SH-SY5Y (cell line): ENCODE results near the gene HDAC6.

Experiments
- GATA2 ChIP-seq: IDR thresholded peaks from 2 replicates; pipeline ENCODE4 v1.6.1; 2011; ENCODE audit warnings: mild to moderate bottlenecking, low read depth, low read length
- GATA3 ChIP-seq: IDR thresholded peaks from 2 replicates; pipeline ENCODE4 v1.6.1; 2011; ENCODE audit warnings: low read depth, mild to moderate bottlenecking, low read length, moderate library complexity

The HDAC6 gene

GRCh38 chrX:48785186-48785539 is 16.7 kb upstream of the HDAC6 start:
- no peak for TF ChIP-seq GATA3
- TF ChIP-seq GATA2: no peak

- no peak for TF ChIP-seq GATA2
- no peak for TF ChIP-seq GATA3
Measured at GRCh38 chrX:48785540-48786214, 16.2 kb upstream of the HDAC6 start.

GRCh38 chrX:48786341-48786800 is 15.5 kb upstream of the HDAC6 start, which contains the start of gene GATA1:
Gene GATA1, plus strand, starts transcription at chrX:48786590. Its CDS starts 4,520 bp downstream, at chrX:48791110.
- TF ChIP-seq GATA3 (no peak), GATA2 (no peak)

- TF ChIP-seq GATA2: no peak
- TF ChIP-seq GATA3: no peak
Measured at GRCh38 chrX:48786825-48787504, 14.9 kb upstream of the HDAC6 start.

GRCh38 chrX:48787505-48788443 is 14.1 kb upstream of the HDAC6 start:
- no peak for TF ChIP-seq GATA3
- no peak for TF ChIP-seq GATA2

GRCh38 chrX:48789366-48790220 is 12.3 kb upstream of the HDAC6 start:
- TF ChIP-seq GATA3 (no peak), GATA2 (no peak)

- TF ChIP-seq GATA2 (no peak), GATA3 (no peak)
Measured at GRCh38 chrX:48790477-48790876, 11.4 kb upstream of the HDAC6 start.

- TF ChIP-seq GATA2: no peak
- TF ChIP-seq GATA3: no peak
Measured at GRCh38 chrX:48791063-48791820, 10.6 kb upstream of the HDAC6 start.

- TF ChIP-seq GATA2: no peak
- TF ChIP-seq GATA3: no peak
Measured at GRCh38 chrX:48792219-48792618, 9.6 kb upstream of the HDAC6 start.

- no peak for TF ChIP-seq GATA3
- TF ChIP-seq GATA2: no peak
Measured at GRCh38 chrX:48793935-48794334, 7.9 kb upstream of the HDAC6 start.

- no peak for TF ChIP-seq GATA2
- TF ChIP-seq GATA3: no peak
Measured at GRCh38 chrX:48794340-48794910, 7.4 kb upstream of the HDAC6 start.

- TF ChIP-seq GATA3 (no peak), GATA2 (no peak)
Measured at GRCh38 chrX:48794911-48795515, 6.9 kb upstream of the HDAC6 start.

- TF ChIP-seq GATA3 (no peak), GATA2 (no peak)
Measured at GRCh38 chrX:48798318-48798717, 3.5 kb upstream of the HDAC6 start.
